Measurements from ENCODE around the gene CUL4A.

Gene CUL4A

GRCh38 chr13:113220877-113221276 is 11.5 kb downstream of the CUL4A start:
- ChIA-PET POLR2A (no interaction called here), CTCF (no interaction called here)
- no peak for TF ChIP-seq FOXK2 (IDR thresholded peaks at IDR 0.05)
- TF ChIP-seq ARNT (IDR thresholded peaks at IDR 0.05), result no peak
- TF ChIP-seq SUZ12 (IDR thresholded peaks at IDR 0.05), result no peak
- no peak for TF ChIP-seq TARDBP (IDR thresholded peaks at IDR 0.05)
- no peak for TF ChIP-seq FOXA1 (IDR thresholded peaks at IDR 0.05)
- TF ChIP-seq FOXM1 (IDR thresholded peaks at IDR 0.05; ENCODE audit: borderline replicate concordance), result no peak
- TF ChIP-seq BHLHE40 (IDR thresholded peaks at IDR 0.05; ENCODE audit: borderline replicate concordance), result no peak
- TF ChIP-seq SP1 (IDR thresholded peaks at IDR 0.05), result no peak
- no peak for TF ChIP-seq CTBP1 (IDR thresholded peaks at IDR 0.05; ENCODE audit: borderline replicate concordance)
- DNase-seq (ENCODE audit: extremely low spot score), result no peak

GRCh38 chr13:113223070-113223469 is 13.7 kb downstream of the CUL4A start:
- DNase-seq (ENCODE audit: extremely low spot score), result no peak
- TF ChIP-seq ZNF384 (IDR thresholded peaks at IDR 0.05) (no peak), SP1 (IDR thresholded peaks at IDR 0.05) (no peak), L3MBTL2 (conservative IDR thresholded peaks at IDR 0.05) (no peak), FOXM1 (IDR thresholded peaks at IDR 0.05; ENCODE audit: borderline replicate concordance) (no peak), TARDBP (IDR thresholded peaks at IDR 0.05) (no peak), CTBP1 (IDR thresholded peaks at IDR 0.05; ENCODE audit: borderline replicate concordance) (no peak), BHLHE40 (IDR thresholded peaks at IDR 0.05; ENCODE audit: borderline replicate concordance) (no peak), SUZ12 (IDR thresholded peaks at IDR 0.05) (no peak), LEF1 (IDR thresholded peaks at IDR 0.05; ENCODE audit: borderline replicate concordance) (no peak)
- TF ChIP-seq, protein P1, sequence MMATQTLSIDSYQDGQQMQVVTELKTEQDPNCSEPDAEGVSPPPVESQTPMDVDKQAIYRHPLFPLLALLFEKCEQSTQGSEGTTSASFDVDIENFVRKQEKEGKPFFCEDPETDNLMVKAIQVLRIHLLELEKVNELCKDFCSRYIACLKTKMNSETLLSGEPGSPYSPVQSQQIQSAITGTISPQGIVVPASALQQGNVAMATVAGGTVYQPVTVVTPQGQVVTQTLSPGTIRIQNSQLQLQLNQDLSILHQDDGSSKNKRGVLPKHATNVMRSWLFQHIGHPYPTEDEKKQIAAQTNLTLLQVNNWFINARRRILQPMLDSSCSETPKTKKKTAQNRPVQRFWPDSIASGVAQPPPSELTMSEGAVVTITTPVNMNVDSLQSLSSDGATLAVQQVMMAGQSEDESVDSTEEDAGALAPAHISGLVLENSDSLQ (IDR thresholded peaks at IDR 0.05), result no peak
- ChIA-PET CTCF (no interaction called here), POLR2A (no interaction called here)

DNA sequence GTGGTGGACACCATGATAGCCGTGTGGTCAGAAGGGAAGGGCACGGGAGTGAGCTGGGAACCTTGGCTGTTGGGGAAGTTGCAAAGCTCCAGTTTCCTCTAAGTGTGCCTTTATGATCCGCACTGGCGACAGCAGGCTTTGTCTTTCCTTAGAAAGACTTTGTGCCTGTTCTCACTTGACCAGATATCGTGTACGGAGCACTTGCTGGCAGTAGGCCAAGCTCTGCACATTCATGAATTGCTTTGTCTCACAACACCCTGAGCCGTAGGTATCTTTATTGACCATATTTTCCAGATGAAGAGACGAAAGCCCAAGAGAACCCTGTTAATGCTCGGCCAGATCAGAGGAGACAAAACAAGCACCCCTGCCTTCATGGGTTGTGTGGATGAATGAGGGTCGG is 15.1 kb downstream of the CUL4A start:
- ChIA-PET POLR2A (interaction anchor here (2.1 kb wide), 1 partner anchor 15 kb away, joined by 12 read pairs; the partner anchor contains the start of genes CUL4A and PCID2), CTCF (no interaction called here)
- TF ChIP-seq SP1 (IDR thresholded peaks at IDR 0.05) (no peak), HDGF (IDR thresholded peaks at IDR 0.05; ENCODE audit: borderline replicate concordance) (no peak)
- DNase-seq (ENCODE audit: extremely low spot score), result no peak

DNA sequence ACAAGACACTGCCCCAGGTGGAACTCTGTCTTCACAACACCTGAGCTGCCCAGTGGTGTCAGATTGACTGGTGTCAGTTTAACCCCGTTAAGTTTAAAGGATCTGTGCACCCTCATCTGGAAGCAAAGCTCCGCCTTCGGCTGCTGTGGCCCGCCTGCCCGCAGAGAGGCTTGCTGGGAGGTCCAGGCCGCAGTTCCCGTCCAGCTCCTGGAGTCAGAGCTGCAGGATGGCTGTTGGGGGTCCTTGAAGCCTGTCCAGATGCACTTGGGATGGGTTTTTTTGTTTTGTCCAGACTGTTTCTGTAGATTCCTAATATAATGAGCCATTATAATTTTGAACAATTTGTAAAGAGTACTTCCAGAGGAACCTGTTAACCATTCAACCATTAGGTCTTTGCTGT is 16.1 kb downstream of the CUL4A start:
- no peak for DNase-seq (ENCODE audit: extremely low spot score)
- CTCF ChIA-PET, result no interaction called here
- TF ChIP-seq ZNF384 (IDR thresholded peaks at IDR 0.05) (no peak), FOXA1 (IDR thresholded peaks at IDR 0.05) (no peak), LEF1 (IDR thresholded peaks at IDR 0.05; ENCODE audit: borderline replicate concordance) (no peak), FOXM1 (IDR thresholded peaks at IDR 0.05; ENCODE audit: borderline replicate concordance) (no peak), ARNT (IDR thresholded peaks at IDR 0.05) (no peak), CTBP1 (IDR thresholded peaks at IDR 0.05; ENCODE audit: borderline replicate concordance) (no peak), SP1 (IDR thresholded peaks at IDR 0.05) (no peak), L3MBTL2 (conservative IDR thresholded peaks at IDR 0.05) (no peak), FOXK2 (IDR thresholded peaks at IDR 0.05) (no peak), SUZ12 (IDR thresholded peaks at IDR 0.05) (no peak), NFRKB (IDR thresholded peaks at IDR 0.05) (no peak), HDGF (IDR thresholded peaks at IDR 0.05; ENCODE audit: borderline replicate concordance) (no peak)
- TF ChIP-seq, protein P1 (IDR thresholded peaks at IDR 0.05), result no peak
- POLR2A ChIA-PET, result interaction anchor here (2.1 kb wide), 1 partner anchor 16 kb away, joined by 12 read pairs; the partner anchor contains the start of genes CUL4A and PCID2

DNA sequence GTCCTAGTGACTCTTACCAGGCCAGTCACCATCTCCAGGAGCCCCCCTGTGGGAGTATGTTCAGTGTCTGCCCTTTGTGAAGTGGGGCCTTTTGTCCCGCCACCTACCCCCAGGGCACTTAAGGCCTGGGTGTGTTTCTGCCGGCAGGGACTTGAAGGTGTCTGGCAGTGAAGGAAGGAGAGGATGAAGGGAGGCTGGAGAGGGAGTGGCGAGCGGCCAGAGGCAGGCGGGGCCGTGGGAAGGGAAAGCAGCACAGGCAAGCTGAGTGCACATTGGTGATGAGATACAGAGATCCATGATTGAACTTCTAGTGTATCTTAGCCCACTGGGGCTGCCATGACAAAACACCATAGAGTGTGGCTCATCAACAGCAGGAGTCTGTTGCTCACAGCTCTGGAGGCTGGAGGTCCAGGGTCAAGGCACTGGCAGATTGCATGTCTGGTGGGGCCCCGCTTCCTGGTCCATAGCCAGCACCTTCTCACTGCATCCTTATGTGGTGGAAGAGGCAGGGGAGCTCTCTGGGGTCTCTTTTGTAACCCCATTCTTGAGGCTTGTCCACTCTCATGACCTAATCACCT is 17.5 kb downstream of the CUL4A start:
- TF ChIP-seq SP1 (IDR thresholded peaks at IDR 0.05), result no peak
- no peak for TF ChIP-seq ZNF384 (IDR thresholded peaks at IDR 0.05)
- TF ChIP-seq FOXA1 (IDR thresholded peaks at IDR 0.05), result no peak
- TF ChIP-seq HDGF (IDR thresholded peaks at IDR 0.05; ENCODE audit: borderline replicate concordance), result no peak
- TF ChIP-seq, protein P1 (IDR thresholded peaks at IDR 0.05), result no peak
- no peak for TF ChIP-seq FOXM1 (IDR thresholded peaks at IDR 0.05; ENCODE audit: borderline replicate concordance)
- TF ChIP-seq BHLHE40 (IDR thresholded peaks at IDR 0.05; ENCODE audit: borderline replicate concordance), result no peak
- no peak for TF ChIP-seq SUZ12 (IDR thresholded peaks at IDR 0.05)
- no peak for TF ChIP-seq TARDBP (IDR thresholded peaks at IDR 0.05)
- TF ChIP-seq FOXK2 (IDR thresholded peaks at IDR 0.05), result no peak
- TF ChIP-seq LEF1 (IDR thresholded peaks at IDR 0.05; ENCODE audit: borderline replicate concordance), result no peak
- TF ChIP-seq ARNT (IDR thresholded peaks at IDR 0.05), result no peak
- no peak for TF ChIP-seq L3MBTL2 (conservative IDR thresholded peaks at IDR 0.05)
- no peak for TF ChIP-seq CTBP1 (IDR thresholded peaks at IDR 0.05; ENCODE audit: borderline replicate concordance)
- TF ChIP-seq NFRKB (IDR thresholded peaks at IDR 0.05), result no peak
- no peak for TF ChIP-seq ELF4 (IDR thresholded peaks at IDR 0.05)
- ChIA-PET POLR2A (interaction anchor here (2.1 kb wide), 1 partner anchor 18 kb away, joined by 12 read pairs; the partner anchor contains the start of genes CUL4A and PCID2), CTCF (interaction anchor here (0.7 kb wide), 1 partner anchor 19 kb away, joined by 4 read pairs; no protein-coding TSS in a partner anchor)
- no peak for DNase-seq (ENCODE audit: extremely low spot score)

DNA sequence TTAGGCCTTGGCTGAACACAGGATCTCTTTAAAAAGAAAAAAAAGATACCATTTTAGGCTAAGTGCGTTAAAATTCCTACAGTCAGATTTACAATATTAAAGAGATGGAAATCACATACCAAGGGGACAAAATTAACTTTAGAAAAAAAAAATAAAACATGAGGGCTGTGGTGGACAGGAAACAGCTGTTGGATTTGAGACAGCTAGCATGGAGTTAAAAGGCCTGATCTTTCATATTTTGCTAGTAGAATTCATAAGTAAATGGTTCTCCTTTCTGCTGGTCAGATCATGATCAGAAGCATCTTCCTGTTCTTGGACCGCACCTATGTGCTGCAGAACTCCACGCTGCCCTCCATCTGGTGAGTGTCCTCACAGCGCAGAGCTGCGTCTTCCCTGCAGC is 19.7 kb downstream of the CUL4A start:
- ChIA-PET CTCF (no interaction called here), POLR2A (no interaction called here)
- TF ChIP-seq SUZ12 (IDR thresholded peaks at IDR 0.05), result no peak
- no peak for DNase-seq (ENCODE audit: extremely low spot score)

DNA sequence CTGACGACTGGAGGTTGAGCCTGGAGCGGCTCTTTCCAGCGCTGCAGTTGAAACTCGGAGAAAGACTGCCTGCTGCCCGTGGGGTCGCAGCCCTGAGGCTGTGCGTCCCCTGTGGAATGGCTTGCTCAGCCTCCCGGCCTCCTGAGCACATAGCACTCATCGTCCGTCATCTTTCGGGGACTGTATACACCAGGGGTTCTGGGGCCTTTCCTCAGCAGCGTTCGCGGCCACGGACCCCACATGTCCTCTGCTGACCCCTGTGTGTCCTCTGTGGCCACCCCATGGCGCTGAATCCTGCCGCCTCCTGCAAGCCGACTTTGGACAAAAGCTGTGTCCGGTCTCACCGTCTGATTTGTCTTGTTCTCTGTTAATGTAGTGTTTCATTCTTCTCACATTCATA is 20.4 kb downstream of the CUL4A start:
- no peak for DNase-seq (ENCODE audit: extremely low spot score)
- TF ChIP-seq L3MBTL2 (conservative IDR thresholded peaks at IDR 0.05) (no peak), FOXM1 (IDR thresholded peaks at IDR 0.05; ENCODE audit: borderline replicate concordance) (no peak), TARDBP (IDR thresholded peaks at IDR 0.05) (no peak)
- POLR2A ChIA-PET, result no interaction called here
- CTCF ChIA-PET, result no interaction called here
